Parathyroid adenoma (tissue), 2 donors: Measurements from ENCODE around the gene OR6B1.

Experiments used
- H2AFZ ChIP-seq: fragments of 300-600 bp; sonication (generic); one replicate; pipeline ENCODE4 v1.7.0; 2017; ENCODE audit warnings: antibody characterized with exemption, mild to moderate bottlenecking
- H3K27ac ChIP-seq: fragments of 300-600 bp; sonication (generic); one replicate; pipeline ENCODE4 v1.7.0; 2017
- H3K27me3 ChIP-seq: fragments of 300-600 bp; sonication (generic); one replicate; pipeline ENCODE4 v1.7.0; 2017; ENCODE audit warnings: low read length; ENCODE audit not compliant: control insufficient read depth, insufficient read depth
- H3K36me3 ChIP-seq: fragments of 300-600 bp; sonication (generic); one replicate; pipeline ENCODE4 v1.7.0; 2017; ENCODE audit warnings: low read length; ENCODE audit not compliant: control insufficient read depth, insufficient read depth
- H3K4me1 ChIP-seq: fragments of 300-600 bp; sonication (generic); one replicate; pipeline ENCODE4 v1.7.0; 2017; ENCODE audit warnings: control low read depth
- H3K4me2 ChIP-seq: fragments of 300-600 bp; sonication (generic); one replicate; pipeline ENCODE4 v1.7.0; 2017; ENCODE audit warnings: low read length
- H3K4me3 ChIP-seq: fragments of 300-600 bp; sonication (generic); one replicate; pipeline ENCODE4 v1.7.0; 2017; ENCODE audit warnings: low read depth, low read length
- H3K79me2 ChIP-seq: fragments of 300-600 bp; sonication (generic); one replicate; pipeline ENCODE4 v1.7.0; 2017; ENCODE audit warnings: control low read depth
- H3K9ac ChIP-seq: fragments of 300-600 bp; sonication (generic); one replicate; pipeline ENCODE4 v1.7.0; 2017; ENCODE audit warnings: mild to moderate bottlenecking
- H3K9me3 ChIP-seq: fragments of 300-600 bp; sonication (generic); one replicate; pipeline ENCODE4 v1.7.0; 2017; ENCODE audit warnings: low read length; ENCODE audit not compliant: control insufficient read depth
- CTCF ChIP-seq: fragments of 300-600 bp; sonication (generic); IDR thresholded peaks from one replicate; pipeline ENCODE4 v1.7.0; 2017; ENCODE audit warnings: antibody characterized with exemption, mild to moderate bottlenecking
- donor health status: primary hyperparathyroidism.

Gene OR6B1

GRCh38 chr7:144000020-144000419 is at the start of gene OR6B1:
OR6B1 (plus strand) TSS chr7:144000320; CDS start chr7:144003997, 3,677 bp downstream.
- Histone ChIP-seq H3K27ac (no peak within 1 kb of the TSS), H3K36me3 (no peaks in the 10 kb centered on the region), H3K4me1 (no peaks in the 10 kb centered on the region), H3K9me3 (no peaks in the 10 kb centered on the region), H3K4me3 (no peak within 1 kb of the TSS), H3K4me2 (no peak within 1 kb of the TSS), H3K79me2 (no peaks in the 10 kb centered on the region), H3K27me3 (no peaks in the 10 kb centered on the region), H3K9ac (no peak within 1 kb of the TSS), H2AFZ (no peak within 1 kb of the TSS)
- TF ChIP-seq CTCF: no peak

- no peaks in the 10 kb centered on the region for H3K9me3 ChIP-seq
- no peak overlapping the region for H3K4me3 ChIP-seq
- H3K27me3 ChIP-seq: no peaks in the 10 kb centered on the region
- no peak overlapping the region for H2AFZ ChIP-seq
- TF ChIP-seq CTCF: no peak
- no peak overlapping the region for H3K9ac ChIP-seq
- no peak overlapping the region for H3K27ac ChIP-seq
- H3K79me2 ChIP-seq: no peaks in the 10 kb centered on the region
- no peaks in the 10 kb centered on the region for H3K4me1 ChIP-seq
- no peaks in the 10 kb centered on the region for H3K36me3 ChIP-seq
- H3K4me2 ChIP-seq: no peak overlapping the region
These were observed 46.7 kb upstream of the OR6B1 start for GRCh38 chr7:143953421-143953820.

- Histone ChIP-seq H3K36me3 (no peaks in the 10 kb centered on the region), H3K4me3 (no peak overlapping the region), H3K27ac (no peak overlapping the region), H3K79me2 (no peaks in the 10 kb centered on the region), H2AFZ (no peak overlapping the region), H3K4me2 (no peak overlapping the region), H3K4me1 (no peaks in the 10 kb centered on the region), H3K9ac (no peak overlapping the region), H3K9me3 (no peaks in the 10 kb centered on the region), H3K27me3 (no peaks in the 10 kb centered on the region)
- TF ChIP-seq CTCF: no peak
These were observed 46.0 kb upstream of the OR6B1 start for GRCh38 chr7:143954135-143954534.

GRCh38 chr7:143954544-143954943 is 45.6 kb upstream of the OR6B1 start, which contains the start of gene OR2F1:
OR2F1 (plus strand) TSS chr7:143954844; CDS start chr7:143959971, 5,127 bp downstream.
- no peaks in the 10 kb centered on the region for H3K79me2 ChIP-seq
- TF ChIP-seq CTCF: no peak
- no peak within 1 kb of the TSS for H2AFZ ChIP-seq
- H3K4me2 ChIP-seq: no peak within 1 kb of the TSS
- H3K9ac ChIP-seq: no peak within 1 kb of the TSS
- no peaks in the 10 kb centered on the region for H3K27me3 ChIP-seq
- H3K9me3 ChIP-seq: no peaks in the 10 kb centered on the region
- no peaks in the 10 kb centered on the region for H3K4me1 ChIP-seq
- no peaks in the 10 kb centered on the region for H3K36me3 ChIP-seq
- H3K4me3 ChIP-seq: no peak within 1 kb of the TSS
- no peak within 1 kb of the TSS for H3K27ac ChIP-seq

GRCh38 chr7:143958781-143959180 is 41.3 kb upstream of the OR6B1 start:
- Histone ChIP-seq H2AFZ (no peak overlapping the region), H3K79me2 (no peaks in the 10 kb centered on the region), H3K36me3 (no peaks in the 10 kb centered on the region), H3K4me2 (no peak overlapping the region), H3K4me3 (no peak overlapping the region), H3K27ac (no peak overlapping the region), H3K4me1 (no peaks in the 10 kb centered on the region), H3K9ac (no peak overlapping the region), H3K9me3 (no peaks in the 10 kb centered on the region), H3K27me3 (no peaks in the 10 kb centered on the region)
- TF ChIP-seq CTCF: no peak
